Stomach smooth muscle (tissue), 2 donors: ENCODE data around the gene RALGPS1.

Experiments
- H3K27ac ChIP-seq: one replicate; pipeline ENCODE4 v1.7.0; 2013; ENCODE audit warnings: mild to moderate bottlenecking, low read length, inconsistent platforms
- H3K27me3 ChIP-seq, 2 donors: one replicate each; pipeline ENCODE4 v1.7.0; 2013; ENCODE audit warnings: low read length in 2 of 2; ENCODE audit not compliant: insufficient read depth in 2 of 2, control insufficient read depth in 1 of 2
- H3K36me3 ChIP-seq, 2 donors: one replicate each; pipeline ENCODE4 v1.7.0; 2013; ENCODE audit warnings: low read length in 2 of 2; ENCODE audit not compliant: control insufficient read depth in 2 of 2, insufficient read depth in 2 of 2
- H3K4me1 ChIP-seq: one replicate; pipeline ENCODE4 v1.7.0; 2013; ENCODE audit warnings: low read length; ENCODE audit not compliant: control insufficient read depth, insufficient read depth
- H3K4me3 ChIP-seq, 2 donors: one replicate each; pipeline ENCODE4 v1.7.0; 2013; ENCODE audit warnings: low read length in 2 of 2
- H3K9ac ChIP-seq, 2 donors: one replicate each; pipeline ENCODE4 v1.7.0; 2013; ENCODE audit warnings: low read length in 2 of 2, mild to moderate bottlenecking in 1 of 2
- H3K9me3 ChIP-seq, 2 donors: one replicate each; pipeline ENCODE4 v1.7.0; 2013; ENCODE audit warnings: low read length in 2 of 2; ENCODE audit not compliant: control insufficient read depth in 2 of 2
- donor health status: healthy.
- donor health status: Pancreatic carcinoma.

RALGPS1 gene

GRCh38 chr9:127267793-127268525 lies 353.4 kb downstream of the RALGPS1 start:
- Histone ChIP-seq H3K9ac (no peak overlapping the region), H3K9me3 (no peaks in the 10 kb centered on the region), H3K27me3 (no peaks in the 10 kb centered on the region), H3K36me3 (no peaks in the 10 kb centered on the region), H3K4me1 (peaks cover 5% of the 10 kb centered on the region), H3K27ac (no peak overlapping the region), H3K4me3 (no peak overlapping the region)

- Histone ChIP-seq H3K27me3 (no peaks in the 10 kb centered on the region), H3K36me3 (no peaks in the 10 kb centered on the region), H3K4me3 (no peak overlapping the region), H3K4me1 (no peaks in the 10 kb centered on the region), H3K9ac (no peak overlapping the region), H3K27ac (no peak overlapping the region), H3K9me3 (no peaks in the 10 kb centered on the region)
These were observed 354.9 kb downstream of the RALGPS1 start for GRCh38 chr9:127269449-127269848.
